GM10266 (cell line): ENCODE measurements around the gene ADIPOR2.
"Not testable (repeated sequence)": the region's sequence is repeated elsewhere in the genome, so short reads cannot be mapped to it uniquely, and the experiment has no call there.

Experiments used
- DNase-seq: peaks from one replicate; pipeline ENCODE4 v3.0.0; 2012; ENCODE audit errors: extremely low spot score
- CTCF ChIP-seq: IDR thresholded peaks from 2 replicates; pipeline ENCODE4 v1.5.1; 2012; ENCODE audit warnings: mild to moderate bottlenecking, low read depth; ENCODE audit not compliant: control insufficient read depth, insufficient read depth; ENCODE audit errors: missing control alignments

Gene ADIPOR2

GRCh38 chr12:1719139-1719538 lies 28.3 kb downstream of the ADIPOR2 start:
- TF ChIP-seq CTCF = no peak
- no peak for DNase-seq

DNA sequence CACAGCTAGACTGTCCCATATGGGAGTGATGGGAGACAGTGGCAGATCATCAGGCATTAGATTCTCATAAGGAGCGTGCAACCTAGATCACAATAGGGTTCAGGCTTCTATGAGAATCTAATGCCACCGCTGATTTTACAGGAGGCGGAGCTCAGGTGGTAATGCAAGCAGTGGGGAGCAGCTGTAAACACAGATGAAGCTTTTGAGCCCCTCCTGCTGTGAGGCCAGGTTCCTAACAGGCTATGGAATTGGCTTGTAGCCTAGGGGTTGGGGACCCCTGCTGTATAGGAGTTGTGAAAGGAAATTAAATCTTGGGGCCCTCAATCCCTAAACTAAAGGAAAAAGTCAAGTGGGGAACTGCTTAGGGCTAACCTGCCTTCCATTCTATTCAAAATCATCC lies 29.6 kb downstream of the ADIPOR2 start:
- no peak for TF ChIP-seq CTCF
- DNase-seq = no peak

GRCh38 chr12:1723721-1724120 lies 32.9 kb downstream of the ADIPOR2 start:
- DNase-seq = no peak

GRCh38 chr12:1724250-1724649 lies 33.4 kb downstream of the ADIPOR2 start:
- no peak for DNase-seq
- TF ChIP-seq CTCF = no peak

More at GRCh38 chr12:1723721-1724120, 32.9 kb downstream of the ADIPOR2 start:
- no peak for TF ChIP-seq CTCF

DNA sequence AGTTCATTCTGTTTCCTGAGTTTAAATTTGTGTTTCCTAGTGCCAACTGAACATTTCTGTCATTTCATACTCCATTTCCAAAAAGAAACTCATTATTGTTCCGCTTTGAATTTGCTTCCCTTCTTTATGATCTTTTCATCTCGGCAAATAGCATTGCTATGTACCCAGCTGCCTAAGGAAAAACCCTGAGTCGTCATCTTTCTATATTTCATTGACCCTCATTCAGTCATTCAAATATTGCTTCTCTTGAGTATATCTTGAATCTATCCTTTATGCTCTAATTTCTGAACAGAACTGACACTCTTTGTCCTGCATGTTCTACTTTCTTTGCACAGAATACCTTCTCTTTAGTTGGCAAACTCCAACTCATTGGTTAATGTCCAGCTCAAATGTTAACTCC lies 35.9 kb downstream of the ADIPOR2 start:
- no peak for TF ChIP-seq CTCF
- DNase-seq = no peak

GRCh38 chr12:1728824-1729223 lies 38.0 kb downstream of the ADIPOR2 start:
- DNase-seq = no peak
- no peak for TF ChIP-seq CTCF

DNA sequence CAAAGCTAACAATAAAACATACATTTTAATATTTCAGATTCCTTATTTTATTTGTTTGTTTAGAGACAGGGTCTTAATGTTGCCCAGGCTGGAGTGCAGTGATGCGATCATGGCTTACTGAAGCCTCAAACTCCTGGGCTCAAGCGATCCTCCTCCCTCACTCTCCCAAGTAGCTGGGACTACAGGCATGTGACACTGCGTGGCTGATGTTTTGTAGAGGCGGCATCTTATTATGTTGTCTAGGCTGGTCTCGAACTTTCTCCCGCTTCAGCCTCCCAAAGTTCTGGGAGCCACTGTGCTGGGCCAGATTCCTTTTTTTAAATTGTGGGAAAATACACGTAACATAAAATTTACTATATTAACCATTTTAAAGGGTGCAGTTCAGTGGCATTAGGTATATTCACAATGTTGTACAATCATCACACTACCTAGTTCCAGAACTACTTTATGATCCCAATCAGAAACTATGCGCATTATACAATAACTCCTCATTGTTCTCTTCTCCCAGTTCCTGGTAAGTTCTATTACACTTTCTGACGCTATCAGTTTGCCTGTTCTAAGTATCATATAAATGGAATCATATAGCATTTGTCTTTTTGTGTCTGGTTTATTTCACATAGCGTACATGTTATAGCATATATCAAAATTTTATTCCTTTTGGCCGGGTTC lies 40.3 kb downstream of the ADIPOR2 start:
- DNase-seq = no peak
- no peak for TF ChIP-seq CTCF

DNA sequence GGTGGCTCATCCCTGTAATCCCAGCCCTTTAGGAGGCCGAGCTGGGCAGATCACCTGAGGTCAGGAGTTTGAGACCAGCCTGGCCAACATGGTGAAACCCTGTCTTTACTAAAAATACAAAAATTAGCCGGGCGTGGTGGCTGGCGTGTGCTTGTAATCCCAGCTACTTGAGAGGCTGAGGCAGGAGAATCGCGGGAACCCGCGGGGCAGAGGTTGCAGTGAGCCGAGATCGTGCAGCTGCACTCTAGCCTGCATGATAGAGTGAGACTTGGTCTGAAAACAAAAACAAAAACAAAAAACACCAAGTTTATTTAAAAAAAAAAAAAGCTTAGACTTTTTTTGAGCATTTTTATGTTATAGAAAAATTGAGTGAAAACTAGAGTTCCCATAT lies 40.8 kb downstream of the ADIPOR2 start:
- not testable (repeated sequence) for DNase-seq
